Measurements from ENCODE around the gene GABRE.

The GABRE gene

GRCh38 chrX:151994476-151994875 is 20.0 kb upstream of the GABRE start:
- Histone ChIP-seq H3K27me3 (ENCODE audit: insufficient read depth, low read length, poor library complexity) (no peaks in the 10 kb centered on the region), H3K4ac (ENCODE audit: low read depth, low read length) (no peak overlapping the region), H2BK120ac (ENCODE audit: low read depth, low read length) (no peak overlapping the region), H2BK5ac (ENCODE audit: low read length) (no peak overlapping the region), H3K23ac (ENCODE audit: low read length) (no peak overlapping the region), H3K4me1 (ENCODE audit: control insufficient read depth, low read depth, low read length) (no peaks in the 10 kb centered on the region), H3K27ac (ENCODE audit: low read depth, low read length) (no peak overlapping the region), H4K8ac (ENCODE audit: low read depth, low read length) (no peak overlapping the region), H4K5ac (ENCODE audit: low read length) (no peak overlapping the region), H3K79me1 (ENCODE audit: low read length) (no peaks in the 10 kb centered on the region), H2BK15ac (replicated peaks; ENCODE audit: low read depth) (no peak overlapping the region), H3K4me2 (ENCODE audit: low read length) (no peak overlapping the region), H3K56ac (ENCODE audit: low read length) (no peak overlapping the region), H2AK5ac (ENCODE audit: low read length) (no peak overlapping the region), H3K9ac (ENCODE audit: low read length) (no peak overlapping the region), H3K4me3 (ENCODE audit: low read length) (no peak overlapping the region), H3K36me3 (ENCODE audit: control insufficient read depth, insufficient read depth, low read length) (no peaks in the 10 kb centered on the region), H3K79me2 (ENCODE audit: control insufficient read depth, insufficient read depth, low read length) (no peaks in the 10 kb centered on the region), H3K18ac (ENCODE audit: low read length) (no peak overlapping the region)
- no peak for DNase-seq
- no CpG with 5 or more reads among the region's 3 CpGs for WGBS (ENCODE audit: extremely low coverage, insufficient coverage, low lambda C conversion rate)

GRCh38 chrX:151988706-151989299 is 14.3 kb upstream of the GABRE start:
- no CpG with 5 or more reads among the region's 3 CpGs for WGBS (ENCODE audit: extremely low coverage, insufficient coverage, low lambda C conversion rate)

GRCh38 chrX:151987108-151987507 is 12.6 kb upstream of the GABRE start:
- H3K56ac ChIP-seq (ENCODE audit: low read length): no peak overlapping the region
- no peak overlapping the region for H3K27ac ChIP-seq (ENCODE audit: low read depth, low read length)

More at GRCh38 chrX:151988706-151989299, 14.3 kb upstream of the GABRE start:
- Histone ChIP-seq H3K4me2 (ENCODE audit: low read length) (no peak overlapping the region), H3K23ac (ENCODE audit: low read length) (no peak overlapping the region), H3K79me1 (ENCODE audit: low read length) (no peaks in the 10 kb centered on the region), H3K79me2 (ENCODE audit: control insufficient read depth, insufficient read depth, low read length) (no peaks in the 10 kb centered on the region), H3K27me3 (ENCODE audit: insufficient read depth, low read length, poor library complexity) (no peaks in the 10 kb centered on the region), H4K5ac (ENCODE audit: low read length) (no peak overlapping the region), H3K18ac (ENCODE audit: low read length) (no peak overlapping the region), H3K4ac (ENCODE audit: low read depth, low read length) (no peak overlapping the region), H3K4me1 (ENCODE audit: control insufficient read depth, low read depth, low read length) (no peaks in the 10 kb centered on the region), H3K27ac (ENCODE audit: low read depth, low read length) (no peak overlapping the region), H3K9ac (ENCODE audit: low read length) (no peak overlapping the region), H2BK15ac (replicated peaks; ENCODE audit: low read depth) (no peak overlapping the region), H2BK5ac (ENCODE audit: low read length) (no peak overlapping the region), H4K8ac (ENCODE audit: low read depth, low read length) (no peak overlapping the region), H2AK5ac (ENCODE audit: low read length) (no peak overlapping the region), H2BK120ac (ENCODE audit: low read depth, low read length) (no peak overlapping the region), H3K36me3 (ENCODE audit: control insufficient read depth, insufficient read depth, low read length) (no peaks in the 10 kb centered on the region), H3K56ac (ENCODE audit: low read length) (no peak overlapping the region), H3K4me3 (ENCODE audit: low read length) (no peak overlapping the region)
- peak; percentile 41 for DNase-seq

GRCh38 chrX:151985955-151986354 is 11.5 kb upstream of the GABRE start:
- no CpG with 5 or more reads among the region's 3 CpGs for WGBS (ENCODE audit: extremely low coverage, insufficient coverage, low lambda C conversion rate)
- Histone ChIP-seq H3K56ac (ENCODE audit: low read length) (no peak overlapping the region), H3K79me2 (ENCODE audit: control insufficient read depth, insufficient read depth, low read length) (no peaks in the 10 kb centered on the region), H2BK5ac (ENCODE audit: low read length) (no peak overlapping the region), H2BK15ac (replicated peaks; ENCODE audit: low read depth) (no peak overlapping the region), H3K4me2 (ENCODE audit: low read length) (no peak overlapping the region), H2BK120ac (ENCODE audit: low read depth, low read length) (no peak overlapping the region), H3K4me1 (ENCODE audit: control insufficient read depth, low read depth, low read length) (no peaks in the 10 kb centered on the region), H4K5ac (ENCODE audit: low read length) (no peak overlapping the region), H3K27me3 (ENCODE audit: insufficient read depth, low read length, poor library complexity) (no peaks in the 10 kb centered on the region), H3K36me3 (ENCODE audit: control insufficient read depth, insufficient read depth, low read length) (no peaks in the 10 kb centered on the region), H3K79me1 (ENCODE audit: low read length) (no peaks in the 10 kb centered on the region), H4K8ac (ENCODE audit: low read depth, low read length) (no peak overlapping the region), H3K9ac (ENCODE audit: low read length) (no peak overlapping the region), H3K18ac (ENCODE audit: low read length) (no peak overlapping the region), H2AK5ac (ENCODE audit: low read length) (no peak overlapping the region), H3K23ac (ENCODE audit: low read length) (no peak overlapping the region), H3K4me3 (ENCODE audit: low read length) (no peak overlapping the region), H3K4ac (ENCODE audit: low read depth, low read length) (no peak overlapping the region), H3K27ac (ENCODE audit: low read depth, low read length) (no peak overlapping the region)
- no peak for DNase-seq

More at GRCh38 chrX:151987108-151987507, 12.6 kb upstream of the GABRE start:
- Histone ChIP-seq H3K23ac (ENCODE audit: low read length) (no peak overlapping the region), H2AK5ac (ENCODE audit: low read length) (no peak overlapping the region), H4K5ac (ENCODE audit: low read length) (no peak overlapping the region), H2BK15ac (replicated peaks; ENCODE audit: low read depth) (no peak overlapping the region), H3K36me3 (ENCODE audit: control insufficient read depth, insufficient read depth, low read length) (no peaks in the 10 kb centered on the region), H3K9ac (ENCODE audit: low read length) (no peak overlapping the region), H2BK5ac (ENCODE audit: low read length) (no peak overlapping the region), H3K18ac (ENCODE audit: low read length) (no peak overlapping the region), H3K4ac (ENCODE audit: low read depth, low read length) (no peak overlapping the region), H3K27me3 (ENCODE audit: insufficient read depth, low read length, poor library complexity) (no peaks in the 10 kb centered on the region), H2BK120ac (ENCODE audit: low read depth, low read length) (no peak overlapping the region), H3K4me1 (ENCODE audit: control insufficient read depth, low read depth, low read length) (no peaks in the 10 kb centered on the region), H3K79me2 (ENCODE audit: control insufficient read depth, insufficient read depth, low read length) (no peaks in the 10 kb centered on the region), H3K4me2 (ENCODE audit: low read length) (no peak overlapping the region), H4K8ac (ENCODE audit: low read depth, low read length) (no peak overlapping the region), H3K79me1 (ENCODE audit: low read length) (no peaks in the 10 kb centered on the region), H3K4me3 (ENCODE audit: low read length) (no peak overlapping the region)
- no CpG with 5 or more reads among the region's 4 CpGs for WGBS (ENCODE audit: extremely low coverage, insufficient coverage, low lambda C conversion rate)
- DNase-seq: no peak

GRCh38 chrX:151985531-151985930 is 11.1 kb upstream of the GABRE start:
- no peak overlapping the region for H3K23ac ChIP-seq (ENCODE audit: low read length)
- no peak overlapping the region for H3K27ac ChIP-seq (ENCODE audit: low read depth, low read length)
- H2BK15ac ChIP-seq (replicated peaks; ENCODE audit: low read depth): no peak overlapping the region
- no peak overlapping the region for H3K4me2 ChIP-seq (ENCODE audit: low read length)
- no peak overlapping the region for H4K5ac ChIP-seq (ENCODE audit: low read length)
- no peak overlapping the region for H3K18ac ChIP-seq (ENCODE audit: low read length)
- H2BK5ac ChIP-seq (ENCODE audit: low read length): no peak overlapping the region
- WGBS (ENCODE audit: extremely low coverage, insufficient coverage, low lambda C conversion rate): no CpG with 5 or more reads among the region's 4 CpGs
- no peak overlapping the region for H3K56ac ChIP-seq (ENCODE audit: low read length)
- no peak overlapping the region for H4K8ac ChIP-seq (ENCODE audit: low read depth, low read length)
- no peaks in the 10 kb centered on the region for H3K27me3 ChIP-seq (ENCODE audit: insufficient read depth, low read length, poor library complexity)
- no peaks in the 10 kb centered on the region for H3K79me2 ChIP-seq (ENCODE audit: control insufficient read depth, insufficient read depth, low read length)
- H3K9ac ChIP-seq (ENCODE audit: low read length): no peak overlapping the region
- H3K4me1 ChIP-seq (ENCODE audit: control insufficient read depth, low read depth, low read length): no peaks in the 10 kb centered on the region
- no peaks in the 10 kb centered on the region for H3K79me1 ChIP-seq (ENCODE audit: low read length)
- no peaks in the 10 kb centered on the region for H3K36me3 ChIP-seq (ENCODE audit: control insufficient read depth, insufficient read depth, low read length)
- H2BK120ac ChIP-seq (ENCODE audit: low read depth, low read length): no peak overlapping the region
- no peak overlapping the region for H3K4me3 ChIP-seq (ENCODE audit: low read length)
- no peak overlapping the region for H2AK5ac ChIP-seq (ENCODE audit: low read length)
- DNase-seq: no peak
- H3K4ac ChIP-seq (ENCODE audit: low read depth, low read length): no peak overlapping the region

- no peak for DNase-seq
- Histone ChIP-seq H3K4me1 (ENCODE audit: control insufficient read depth, low read depth, low read length) (no peaks in the 10 kb centered on the region), H3K79me2 (ENCODE audit: control insufficient read depth, insufficient read depth, low read length) (no peaks in the 10 kb centered on the region), H3K56ac (ENCODE audit: low read length) (no peak overlapping the region), H3K18ac (ENCODE audit: low read length) (no peak overlapping the region), H4K5ac (ENCODE audit: low read length) (no peak overlapping the region), H3K9ac (ENCODE audit: low read length) (no peak overlapping the region), H2BK5ac (ENCODE audit: low read length) (no peak overlapping the region), H2AK5ac (ENCODE audit: low read length) (no peak overlapping the region), H3K27me3 (ENCODE audit: insufficient read depth, low read length, poor library complexity) (no peaks in the 10 kb centered on the region), H3K4me2 (ENCODE audit: low read length) (no peak overlapping the region), H3K36me3 (ENCODE audit: control insufficient read depth, insufficient read depth, low read length) (no peaks in the 10 kb centered on the region), H2BK15ac (replicated peaks; ENCODE audit: low read depth) (no peak overlapping the region), H3K4me3 (ENCODE audit: low read length) (no peak overlapping the region), H3K4ac (ENCODE audit: low read depth, low read length) (no peak overlapping the region), H4K8ac (ENCODE audit: low read depth, low read length) (no peak overlapping the region), H3K27ac (ENCODE audit: low read depth, low read length) (no peak overlapping the region), H2BK120ac (ENCODE audit: low read depth, low read length) (no peak overlapping the region), H3K23ac (ENCODE audit: low read length) (no peak overlapping the region), H3K79me1 (ENCODE audit: low read length) (no peaks in the 10 kb centered on the region)
- WGBS (ENCODE audit: extremely low coverage, insufficient coverage, low lambda C conversion rate): no CpG with 5 or more reads among the region's 4 CpGs
These were observed 10.4 kb upstream of the GABRE start for GRCh38 chrX:151984902-151985301.
